GM23338 (cell line): ENCODE results near the gene PIK3R5. TPM values are rescaled to one million over a fixed set of nuclear protein-coding genes. Genes with fewer than 3 reads are reported as not detected.

Source experiments
- ATAC-seq: fragments of 200-7000 bp; cut with Tn5 transposase; 3 replicates; pipeline ENCODE4 v1.9.1; 2020
- DNase-seq: peaks from one replicate; pipeline ENCODE4 v3.0.0-alpha.2; 2015; ENCODE audit warnings: low spot score
- H2AFZ ChIP-seq: fragments of 200-600 bp; sonication (generic); 2 replicates; pipeline ENCODE4 v1.8.0; 2016; ENCODE audit warnings: antibody characterized with exemption, mild to moderate bottlenecking, moderate library complexity
- H3F3A ChIP-seq: fragments of 200-600 bp; sonication (generic); replicated peaks from 2 replicates; pipeline ENCODE4 v1.8.0; 2017; ENCODE audit warnings: antibody characterized with exemption, mixed run types, low read depth
- H3K27ac ChIP-seq: fragments of 200-600 bp; sonication (generic); 2 replicates; pipeline ENCODE4 v1.6.1; 2016; ENCODE audit warnings: low read depth
- H3K27me3 ChIP-seq: fragments of 200-600 bp; sonication (generic); 2 replicates; pipeline ENCODE4 v1.8.0; 2016; ENCODE audit warnings: mild to moderate bottlenecking, mixed run types, moderate library complexity; ENCODE audit not compliant: insufficient read depth
- H3K36me3 ChIP-seq: fragments of 200-600 bp; sonication (generic); 2 replicates; pipeline ENCODE4 v1.8.0; 2016; ENCODE audit warnings: mild to moderate bottlenecking; ENCODE audit not compliant: insufficient read depth
- H3K4me1 ChIP-seq: fragments of 200-600 bp; sonication (generic); 2 replicates; pipeline ENCODE4 v1.8.0; 2016; ENCODE audit warnings: mild to moderate bottlenecking, moderate library complexity; ENCODE audit not compliant: insufficient read depth
- H3K4me2 ChIP-seq: fragments of 200-600 bp; sonication (generic); 2 replicates; pipeline ENCODE4 v1.7.1; 2017; ENCODE audit warnings: mixed run types
- H3K4me3 ChIP-seq: fragments of 200-600 bp; sonication (generic); 2 replicates; pipeline ENCODE4 v1.6.1; 2016; ENCODE audit warnings: mixed run types
- H3K79me2 ChIP-seq: fragments of 200-600 bp; sonication (generic); replicated peaks from 2 replicates; pipeline ENCODE4 v1.8.0; 2017; ENCODE audit warnings: mild to moderate bottlenecking; ENCODE audit not compliant: insufficient read depth
- H3K9me2 ChIP-seq: fragments of 200-600 bp; sonication (generic); 2 replicates; pipeline ENCODE4 v1.8.0; 2017; ENCODE audit not compliant: insufficient read depth
- H4K20me1 ChIP-seq: fragments of 200-600 bp; sonication (generic); replicated peaks from 2 replicates; pipeline ENCODE4 v1.8.0; 2017; ENCODE audit warnings: mild to moderate bottlenecking; ENCODE audit not compliant: insufficient read depth
- H3K27ac Mint-ChIP-seq: 2 replicates; pipeline ENCODE4 v1.8.0; 2020; ENCODE audit warnings: inconsistent platforms, mild to moderate bottlenecking, moderate library complexity, mixed read lengths
- H3K27me3 Mint-ChIP-seq: 3 replicates; pipeline ENCODE4 v1.8.0; 2022; ENCODE audit warnings: low read depth, mild to moderate bottlenecking, moderate library complexity, mixed read lengths, inconsistent platforms; ENCODE audit not compliant: insufficient read depth, poor library complexity
- H3K36me3 Mint-ChIP-seq: 3 replicates; pipeline ENCODE4 v1.8.0; 2021; ENCODE audit warnings: low read depth, mild to moderate bottlenecking, inconsistent platforms, moderate library complexity, mixed read lengths
- H3K4me1 Mint-ChIP-seq: 3 replicates; pipeline ENCODE4 v1.8.0; 2020; ENCODE audit warnings: mild to moderate bottlenecking, inconsistent platforms, mixed read lengths
- H3K4me3 Mint-ChIP-seq: 3 replicates; pipeline ENCODE4 v1.8.0; 2021; ENCODE audit warnings: moderate library complexity, mild to moderate bottlenecking, inconsistent platforms, mixed read lengths
- H3K9me3 Mint-ChIP-seq: 3 replicates; pipeline ENCODE4 v1.8.0; 2020; ENCODE audit warnings: moderate library complexity, mild to moderate bottlenecking, inconsistent platforms, mixed read lengths
- EZH2 ChIP-seq: fragments of 200-600 bp; sonication (generic); IDR thresholded peaks from one replicate; pipeline ENCODE4 v1.8.0; 2017; ENCODE audit warnings: antibody characterized with exemption, mild to moderate bottlenecking, low read depth; ENCODE audit not compliant: unreplicated experiment
- EZH2phosphoT487 ChIP-seq: fragments of 200-600 bp; sonication (generic); IDR thresholded peaks from one replicate; pipeline ENCODE4 v1.8.1; 2018; ENCODE audit warnings: antibody characterized with exemption; ENCODE audit not compliant: unreplicated experiment
- JUNB ChIP-seq: IDR thresholded peaks from one replicate; pipeline ENCODE4 v1.6.1; 2016; ENCODE audit warnings: antibody characterized with exemption; ENCODE audit not compliant: unreplicated experiment
- POLR2AphosphoS5 ChIP-seq: IDR thresholded peaks from 2 replicates; pipeline ENCODE4 v1.6.1; 2016; ENCODE audit warnings: antibody characterized with exemption, low read depth
- STAT1 ChIP-seq: IDR thresholded peaks from one replicate; pipeline ENCODE4 v1.6.1; 2016; ENCODE audit warnings: antibody characterized with exemption; ENCODE audit not compliant: unreplicated experiment
- ZNF114 ChIP-seq: fragments of 250-450 bp; sonication (Bioruptor Pico); IDR thresholded peaks from 2 replicates; pipeline ENCODE4 v1.5.0; 2020; ENCODE audit warnings: mild to moderate bottlenecking, moderate library complexity
- ZNF331 ChIP-seq: fragments of 250-450 bp; sonication (Bioruptor Pico); IDR thresholded peaks from 2 replicates; pipeline ENCODE4 v1.5.0; 2020; ENCODE audit warnings: low read depth, mild to moderate bottlenecking, moderate library complexity
- polyA plus RNA-seq: library from polyadenylated mRNA; unstranded; fragments of >200 nt; fragmentation: Nextera tagmentation; extraction: Ambion mirVana; gene quantifications from 2 replicates; pipeline ENCODE4 v1.2.1, GENCODE V29; 2016
- total RNA-seq: library from RNA; depleted of rRNA; stranded (reverse); fragments of >200 nt; shearing (Covaris generic); gene quantifications from 2 replicates; pipeline ENCODE4 v1.2.3, GENCODE V29; 2014
- TF ChIP-seq, protein P1 (sequence below): IDR thresholded peaks from 2 replicates; pipeline ENCODE4 v1.6.1; 2016; ENCODE audit warnings: antibody characterized with exemption
- TF ChIP-seq, protein P2 (sequence below): IDR thresholded peaks from one replicate; pipeline ENCODE4 v1.6.1; 2018; ENCODE audit warnings: antibody characterized with exemption; ENCODE audit not compliant: unreplicated experiment
- TF ChIP-seq, protein P3 (sequence below), 2 experiments: fragments of 200-600 bp in 1 of 2; sonication (generic) in 1 of 2; conservative IDR thresholded peaks; 2 replicates each; pipeline versions ENCODE4 v1.5.1 to v1.6.1; 2016 to 2017; ENCODE audit warnings: antibody characterized with exemption in 2 of 2, low read depth in 2 of 2, mild to moderate bottlenecking in 2 of 2, moderate library complexity in 1 of 2

The PIK3R5 gene
- total and polyA plus RNA-seq, 2 experiments from 2014 or later, result 1.7 to 9.4 TPM

DNA sequence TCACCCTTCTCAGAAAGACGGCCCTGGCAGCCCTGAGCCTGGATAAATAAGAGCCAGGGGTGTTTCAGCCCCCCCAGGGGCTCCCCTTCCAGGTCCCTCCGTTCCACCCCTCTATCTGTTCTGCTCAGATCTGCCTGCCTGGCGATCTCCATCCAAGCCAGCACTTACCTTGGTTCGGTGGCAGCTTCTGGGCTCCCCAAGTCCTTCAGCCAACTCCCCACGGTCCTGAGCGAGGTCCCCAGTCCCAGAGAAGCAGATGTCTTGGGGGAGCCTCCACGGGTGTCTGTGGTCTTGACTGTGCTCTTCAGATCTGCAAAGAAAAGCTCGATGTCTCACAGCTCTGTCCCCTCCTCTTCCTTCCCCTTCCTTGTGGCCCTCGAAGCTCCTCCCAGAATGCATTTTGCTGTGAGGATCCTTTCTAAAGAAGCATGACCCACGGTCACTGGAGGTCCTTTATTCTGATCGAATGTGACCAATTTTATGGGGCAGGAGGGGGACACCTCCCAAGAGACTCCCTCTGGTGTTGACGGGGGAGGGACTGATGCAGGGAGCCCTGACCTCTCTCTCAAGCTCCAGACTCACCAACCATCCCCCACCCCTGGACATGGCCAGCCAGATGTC lies 98.0 kb downstream of the PIK3R5 start, which contains the start of gene PIK3R6 (continued):
- TF ChIP-seq STAT1 (no peak), EZH2 (no peak)
- TF ChIP-seq, protein P1, sequence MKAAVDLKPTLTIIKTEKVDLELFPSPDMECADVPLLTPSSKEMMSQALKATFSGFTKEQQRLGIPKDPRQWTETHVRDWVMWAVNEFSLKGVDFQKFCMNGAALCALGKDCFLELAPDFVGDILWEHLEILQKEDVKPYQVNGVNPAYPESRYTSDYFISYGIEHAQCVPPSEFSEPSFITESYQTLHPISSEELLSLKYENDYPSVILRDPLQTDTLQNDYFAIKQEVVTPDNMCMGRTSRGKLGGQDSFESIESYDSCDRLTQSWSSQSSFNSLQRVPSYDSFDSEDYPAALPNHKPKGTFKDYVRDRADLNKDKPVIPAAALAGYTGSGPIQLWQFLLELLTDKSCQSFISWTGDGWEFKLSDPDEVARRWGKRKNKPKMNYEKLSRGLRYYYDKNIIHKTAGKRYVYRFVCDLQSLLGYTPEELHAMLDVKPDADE, result no peak

DNA sequence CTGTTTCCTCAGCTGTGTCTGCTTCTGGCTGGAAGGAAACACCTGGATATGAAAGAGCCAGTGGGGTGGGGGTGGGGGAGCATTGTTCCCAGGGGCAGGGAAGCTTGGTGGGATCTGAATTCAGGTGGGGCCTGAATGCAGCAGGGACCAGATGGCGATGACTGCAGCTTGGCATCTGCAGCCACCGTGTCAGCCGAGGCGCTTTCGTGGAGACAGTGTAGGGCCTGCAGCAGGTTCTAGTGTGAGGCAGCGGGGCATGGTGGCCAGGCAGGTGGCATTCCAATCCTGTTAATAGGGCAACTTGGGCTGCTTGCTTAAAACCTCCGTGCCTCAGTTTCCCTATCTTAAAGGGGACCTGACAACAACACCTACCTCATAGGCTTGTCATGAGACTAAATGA lies 99.7 kb downstream of the PIK3R5 start:
- no peaks in the 10 kb centered on the region; the same call in 2 of the 3 replicates for H3K36me3 Mint-ChIP-seq
- Histone ChIP-seq H3K4me3 (no peak overlapping the region), H3K79me2 (no peaks in the 10 kb centered on the region), H3K4me1 (no peaks in the 10 kb centered on the region), H3F3A (no peaks in the 10 kb centered on the region), H3K36me3 (no peaks in the 10 kb centered on the region), H3K27ac (no peak overlapping the region), H2AFZ (no peak overlapping the region), H3K4me2 (no peak overlapping the region), H3K27me3 (no peaks in the 10 kb centered on the region), H3K9me2 (no peaks in the 10 kb centered on the region), H4K20me1 (no peaks in the 10 kb centered on the region)
- no peak for DNase-seq
- no peak overlapping the region for H3K27ac Mint-ChIP-seq
- ATAC-seq, result no peak
- H3K27me3 Mint-ChIP-seq, result peaks cover 7% of the 10 kb centered on the region
- no peaks in the 10 kb centered on the region; the same call in 2 of the 3 replicates for H3K4me1 Mint-ChIP-seq
- H3K4me3 Mint-ChIP-seq, result no peak overlapping the region
- H3K9me3 Mint-ChIP-seq, result no peaks in the 10 kb centered on the region
- TF ChIP-seq POLR2AphosphoS5 (no peak), JUNB (no peak), ZNF114 (CRISPR knock-in tag) (no peak), EZH2phosphoT487 (no peak), ZNF331 (CRISPR knock-in tag) (no peak), STAT1 (no peak)
- TF ChIP-seq, protein P2, sequence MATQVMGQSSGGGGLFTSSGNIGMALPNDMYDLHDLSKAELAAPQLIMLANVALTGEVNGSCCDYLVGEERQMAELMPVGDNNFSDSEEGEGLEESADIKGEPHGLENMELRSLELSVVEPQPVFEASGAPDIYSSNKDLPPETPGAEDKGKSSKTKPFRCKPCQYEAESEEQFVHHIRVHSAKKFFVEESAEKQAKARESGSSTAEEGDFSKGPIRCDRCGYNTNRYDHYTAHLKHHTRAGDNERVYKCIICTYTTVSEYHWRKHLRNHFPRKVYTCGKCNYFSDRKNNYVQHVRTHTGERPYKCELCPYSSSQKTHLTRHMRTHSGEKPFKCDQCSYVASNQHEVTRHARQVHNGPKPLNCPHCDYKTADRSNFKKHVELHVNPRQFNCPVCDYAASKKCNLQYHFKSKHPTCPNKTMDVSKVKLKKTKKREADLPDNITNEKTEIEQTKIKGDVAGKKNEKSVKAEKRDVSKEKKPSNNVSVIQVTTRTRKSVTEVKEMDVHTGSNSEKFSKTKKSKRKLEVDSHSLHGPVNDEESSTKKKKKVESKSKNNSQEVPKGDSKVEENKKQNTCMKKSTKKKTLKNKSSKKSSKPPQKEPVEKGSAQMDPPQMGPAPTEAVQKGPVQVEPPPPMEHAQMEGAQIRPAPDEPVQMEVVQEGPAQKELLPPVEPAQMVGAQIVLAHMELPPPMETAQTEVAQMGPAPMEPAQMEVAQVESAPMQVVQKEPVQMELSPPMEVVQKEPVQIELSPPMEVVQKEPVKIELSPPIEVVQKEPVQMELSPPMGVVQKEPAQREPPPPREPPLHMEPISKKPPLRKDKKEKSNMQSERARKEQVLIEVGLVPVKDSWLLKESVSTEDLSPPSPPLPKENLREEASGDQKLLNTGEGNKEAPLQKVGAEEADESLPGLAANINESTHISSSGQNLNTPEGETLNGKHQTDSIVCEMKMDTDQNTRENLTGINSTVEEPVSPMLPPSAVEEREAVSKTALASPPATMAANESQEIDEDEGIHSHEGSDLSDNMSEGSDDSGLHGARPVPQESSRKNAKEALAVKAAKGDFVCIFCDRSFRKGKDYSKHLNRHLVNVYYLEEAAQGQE, result no peak
- TF ChIP-seq, protein P3, sequence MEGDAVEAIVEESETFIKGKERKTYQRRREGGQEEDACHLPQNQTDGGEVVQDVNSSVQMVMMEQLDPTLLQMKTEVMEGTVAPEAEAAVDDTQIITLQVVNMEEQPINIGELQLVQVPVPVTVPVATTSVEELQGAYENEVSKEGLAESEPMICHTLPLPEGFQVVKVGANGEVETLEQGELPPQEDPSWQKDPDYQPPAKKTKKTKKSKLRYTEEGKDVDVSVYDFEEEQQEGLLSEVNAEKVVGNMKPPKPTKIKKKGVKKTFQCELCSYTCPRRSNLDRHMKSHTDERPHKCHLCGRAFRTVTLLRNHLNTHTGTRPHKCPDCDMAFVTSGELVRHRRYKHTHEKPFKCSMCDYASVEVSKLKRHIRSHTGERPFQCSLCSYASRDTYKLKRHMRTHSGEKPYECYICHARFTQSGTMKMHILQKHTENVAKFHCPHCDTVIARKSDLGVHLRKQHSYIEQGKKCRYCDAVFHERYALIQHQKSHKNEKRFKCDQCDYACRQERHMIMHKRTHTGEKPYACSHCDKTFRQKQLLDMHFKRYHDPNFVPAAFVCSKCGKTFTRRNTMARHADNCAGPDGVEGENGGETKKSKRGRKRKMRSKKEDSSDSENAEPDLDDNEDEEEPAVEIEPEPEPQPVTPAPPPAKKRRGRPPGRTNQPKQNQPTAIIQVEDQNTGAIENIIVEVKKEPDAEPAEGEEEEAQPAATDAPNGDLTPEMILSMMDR (conservative IDR thresholded peaks at IDR 0.05; ENCODE audit: low read depth in 2 of 2), result no peak
- TF ChIP-seq, protein P1, result no peak
